22Rv1 (cell line): ENCODE data around the gene PPP1R37.

Source experiments
- ZFX ChIP-seq: fragments of 450-650 bp; IDR thresholded peaks from 2 replicates; pipeline ENCODE4 v1.6.1; 2017; ENCODE audit warnings: antibody characterized with exemption, borderline replicate concordance
- TF ChIP-seq, protein P1 (sequence below): fragments of 450-650 bp; IDR thresholded peaks from 2 replicates; pipeline ENCODE4 v1.5.1; 2017; ENCODE audit warnings: mild to moderate bottlenecking

DNA sequence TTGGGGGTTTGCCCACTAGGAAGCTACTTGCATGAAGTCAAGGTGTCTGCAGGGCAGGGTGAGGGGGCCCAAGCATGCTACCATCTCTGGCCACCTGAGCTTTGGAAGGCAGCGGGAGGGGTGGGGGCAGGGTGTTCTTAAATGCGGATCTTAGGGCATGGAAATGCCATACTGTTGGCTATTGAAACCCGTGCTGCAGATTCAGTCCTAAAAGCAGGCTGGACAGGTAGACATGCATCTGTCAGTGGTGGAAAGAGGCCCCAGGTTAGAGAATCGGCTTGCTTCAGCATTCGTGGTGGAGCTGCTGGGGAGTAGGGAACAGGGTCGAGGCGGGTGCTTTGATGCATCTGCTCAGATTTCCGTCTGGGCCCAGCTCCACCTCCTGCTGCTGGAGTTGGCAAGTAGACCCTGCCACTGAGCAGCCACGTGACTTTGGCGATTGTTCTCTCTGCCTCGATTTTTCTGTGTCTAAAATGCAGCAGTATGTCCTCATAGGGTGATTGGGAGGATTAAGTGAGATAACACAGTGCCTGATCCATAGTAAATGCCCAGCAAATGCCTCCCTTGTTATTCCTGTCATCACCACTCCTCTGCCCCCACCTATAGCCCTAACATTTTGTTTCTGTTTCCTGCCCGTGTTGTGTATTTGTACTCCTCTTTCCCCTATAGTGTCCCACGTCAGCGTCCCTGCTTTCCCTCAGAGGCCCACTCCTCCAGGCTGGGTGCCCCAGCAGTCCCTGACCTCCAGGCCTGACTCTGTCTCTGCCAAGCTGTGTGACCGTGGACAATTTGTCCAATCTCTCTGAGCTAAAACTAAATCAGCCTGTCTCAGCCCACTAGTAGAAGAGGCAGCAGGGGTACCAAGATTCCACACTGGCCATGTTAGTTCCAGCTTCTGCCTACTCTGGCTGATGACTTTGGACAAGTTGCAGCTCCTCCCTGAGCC is 5.8 kb downstream of the PPP1R37 start:
- TF ChIP-seq, protein P1, sequence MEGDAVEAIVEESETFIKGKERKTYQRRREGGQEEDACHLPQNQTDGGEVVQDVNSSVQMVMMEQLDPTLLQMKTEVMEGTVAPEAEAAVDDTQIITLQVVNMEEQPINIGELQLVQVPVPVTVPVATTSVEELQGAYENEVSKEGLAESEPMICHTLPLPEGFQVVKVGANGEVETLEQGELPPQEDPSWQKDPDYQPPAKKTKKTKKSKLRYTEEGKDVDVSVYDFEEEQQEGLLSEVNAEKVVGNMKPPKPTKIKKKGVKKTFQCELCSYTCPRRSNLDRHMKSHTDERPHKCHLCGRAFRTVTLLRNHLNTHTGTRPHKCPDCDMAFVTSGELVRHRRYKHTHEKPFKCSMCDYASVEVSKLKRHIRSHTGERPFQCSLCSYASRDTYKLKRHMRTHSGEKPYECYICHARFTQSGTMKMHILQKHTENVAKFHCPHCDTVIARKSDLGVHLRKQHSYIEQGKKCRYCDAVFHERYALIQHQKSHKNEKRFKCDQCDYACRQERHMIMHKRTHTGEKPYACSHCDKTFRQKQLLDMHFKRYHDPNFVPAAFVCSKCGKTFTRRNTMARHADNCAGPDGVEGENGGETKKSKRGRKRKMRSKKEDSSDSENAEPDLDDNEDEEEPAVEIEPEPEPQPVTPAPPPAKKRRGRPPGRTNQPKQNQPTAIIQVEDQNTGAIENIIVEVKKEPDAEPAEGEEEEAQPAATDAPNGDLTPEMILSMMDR, result no peak
- TF ChIP-seq ZFX, result no peak
